Skeletal muscle cell (primary cell): ENCODE measurements around the gene SMAD5.

Source experiments
- DNase-seq: peaks from one replicate; pipeline ENCODE4 v3.0.0-alpha.2; 2010; ENCODE audit warnings: low read depth
- H3K4me3 ChIP-seq: 2 replicates; pipeline ENCODE4 v1.5.1; 2011; ENCODE audit warnings: low read depth, mild to moderate bottlenecking, control low read depth, low read length, moderate library complexity

The SMAD5 gene

DNA sequence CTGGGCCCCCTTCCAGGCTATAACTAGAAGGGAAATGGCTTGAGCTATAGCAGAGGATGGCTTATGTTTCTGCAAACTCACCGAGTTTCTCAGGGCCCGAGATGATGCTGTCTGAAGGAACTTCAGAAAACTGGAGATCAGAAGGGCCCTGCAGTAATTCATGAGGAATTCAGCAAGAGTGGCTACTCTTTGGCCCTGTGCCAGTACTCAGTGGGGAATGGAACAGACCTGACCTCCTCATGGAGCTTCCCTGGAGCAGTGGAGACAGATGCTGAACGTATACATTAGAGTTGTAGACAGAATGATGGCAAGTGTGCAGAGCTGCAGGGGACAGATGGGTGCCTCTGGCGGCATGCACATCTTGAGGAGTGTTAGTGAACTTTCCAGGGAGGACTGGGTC lies 77.6 kb downstream of the SMAD5 start:
- no peak for DNase-seq

DNA sequence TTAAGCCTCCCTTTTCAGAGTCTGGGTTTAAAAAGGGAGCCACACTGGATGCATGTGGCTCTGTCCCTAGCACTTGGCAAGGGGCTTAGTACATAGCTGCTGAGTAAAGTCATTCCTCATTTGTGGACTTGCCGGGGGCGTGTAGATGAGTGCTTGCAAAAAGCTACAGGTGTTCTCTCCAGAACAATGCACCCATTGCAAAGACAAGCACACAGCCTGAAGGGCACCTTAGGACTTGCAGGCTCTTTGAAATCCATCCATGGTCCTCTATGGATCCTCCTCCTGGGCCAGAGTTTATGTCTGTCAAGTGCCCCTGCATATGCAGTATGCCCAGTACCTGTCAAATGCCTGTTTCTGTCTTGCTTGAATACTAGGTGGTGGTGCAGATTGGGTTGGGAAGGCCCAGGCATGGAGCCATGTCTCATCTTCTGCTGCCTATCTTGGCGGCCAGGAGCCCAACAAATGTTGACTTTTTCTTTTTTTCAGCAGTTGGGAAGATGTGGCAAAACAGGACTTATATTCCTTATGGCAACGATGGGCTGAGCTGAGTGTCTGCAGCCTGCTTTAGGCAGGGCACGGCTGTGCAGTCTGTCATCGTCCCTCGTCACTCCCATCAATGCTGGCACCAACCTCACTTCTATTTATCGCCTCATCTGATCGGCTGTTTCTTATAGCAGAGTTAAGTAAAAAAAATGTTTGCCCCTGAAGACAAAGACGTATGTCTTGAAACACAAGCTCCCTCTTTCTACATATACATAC lies 78.8 kb downstream of the SMAD5 start:
- no peak overlapping the region for H3K4me3 ChIP-seq
- no peak for DNase-seq

More for the DNA sequence above, 77.6 kb downstream of the SMAD5 start:
- H3K4me3 ChIP-seq, result no peak overlapping the region

DNA sequence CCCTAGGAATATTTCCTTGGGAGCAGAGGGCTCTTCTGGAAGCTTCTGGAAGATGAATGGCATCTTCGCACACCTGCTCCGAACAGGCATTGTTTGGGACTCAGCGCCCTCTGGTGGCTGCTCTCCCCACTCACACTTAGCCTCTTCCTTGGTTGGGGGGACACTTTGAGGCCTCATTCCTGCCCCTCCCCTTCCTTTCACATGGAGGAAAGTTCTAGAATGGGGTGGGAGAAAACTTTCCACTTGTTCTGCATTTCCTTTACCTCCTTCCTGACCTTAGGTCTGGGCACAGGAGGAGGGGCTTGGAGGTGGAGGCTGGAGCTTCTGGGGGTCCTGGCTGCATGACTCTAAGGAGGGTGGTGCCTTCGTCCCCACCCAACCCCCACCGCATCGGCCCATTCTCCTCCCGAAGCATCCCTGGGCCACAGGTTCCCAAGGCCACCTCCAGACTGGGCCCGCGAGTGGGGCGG lies 79.6 kb downstream of the SMAD5 start:
- no peak overlapping the region for H3K4me3 ChIP-seq
- DNase-seq, result no peak

DNA sequence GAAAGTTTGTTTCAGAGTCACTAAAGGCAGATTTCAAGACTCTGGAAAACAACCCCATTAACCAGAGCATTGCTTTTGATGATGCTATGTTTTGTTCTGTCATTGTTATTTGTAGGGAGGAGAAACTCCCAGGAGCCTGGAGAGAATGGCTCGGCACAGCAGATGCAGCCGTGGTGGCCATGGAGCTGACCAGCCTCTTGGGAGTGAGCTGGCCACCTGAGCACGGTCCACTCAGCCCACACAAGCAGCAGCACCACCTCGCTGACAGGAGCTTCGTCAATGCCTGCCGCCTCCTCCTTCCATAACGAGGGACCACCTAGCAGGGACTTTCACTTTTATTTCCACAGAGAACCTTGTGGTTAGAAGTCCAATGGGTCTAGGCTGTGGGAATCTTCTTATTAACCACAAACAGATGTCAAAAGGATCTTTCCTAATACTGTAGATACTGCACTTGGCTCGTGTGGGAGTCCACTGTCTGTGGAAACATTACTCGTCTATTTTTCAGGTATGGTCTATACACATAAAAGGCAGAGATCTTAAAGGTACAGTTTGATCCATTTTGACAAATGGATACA lies 81.4 kb downstream of the SMAD5 start:
- DNase-seq, result no peak

DNA sequence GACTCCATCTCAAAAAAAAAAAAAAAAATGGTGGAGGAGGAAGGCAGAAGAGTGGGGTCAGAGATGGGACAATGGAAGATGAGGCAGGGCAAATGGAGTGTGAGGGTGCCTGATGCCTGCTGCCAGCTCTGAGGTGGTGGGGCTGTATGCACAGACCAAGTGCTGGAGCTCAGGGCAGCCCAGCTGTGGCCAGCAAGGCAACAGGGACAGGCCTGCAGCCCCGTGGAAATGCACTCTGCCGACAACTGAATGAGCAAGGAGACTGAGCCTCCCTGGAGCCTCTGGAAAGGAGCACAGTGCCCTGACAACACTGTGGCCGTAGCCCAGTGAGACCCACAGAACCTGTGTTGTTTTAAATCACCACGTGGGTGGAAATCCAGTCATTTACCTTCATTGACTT lies 83.2 kb downstream of the SMAD5 start:
- H3K4me3 ChIP-seq, result no peak overlapping the region

More for the DNA sequence above, 81.4 kb downstream of the SMAD5 start:
- H3K4me3 ChIP-seq, result no peak overlapping the region

DNA sequence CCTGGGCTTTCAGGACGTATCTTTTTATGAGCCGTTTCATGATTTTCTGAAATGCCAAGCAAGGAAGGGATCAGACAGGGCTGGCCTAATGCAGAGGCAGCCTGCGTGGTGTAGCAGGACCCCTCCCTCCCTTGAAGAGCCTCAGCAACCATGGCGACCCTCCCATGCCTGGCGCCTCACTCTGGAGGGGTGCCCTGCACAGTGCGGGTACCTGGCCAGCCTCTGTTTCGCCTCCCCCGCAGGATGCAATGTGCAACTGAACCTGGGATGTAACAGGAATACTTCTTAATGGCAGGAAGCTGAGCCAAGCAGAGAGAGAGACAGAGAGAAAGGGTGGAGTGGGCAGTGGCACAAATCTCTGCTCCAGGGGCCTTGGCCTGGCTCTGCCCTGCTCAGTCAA lies 83.6 kb downstream of the SMAD5 start:
- H3K4me3 ChIP-seq, result no peak overlapping the region
- no peak for DNase-seq

More for the DNA sequence above, 83.2 kb downstream of the SMAD5 start:
- no peak for DNase-seq

DNA sequence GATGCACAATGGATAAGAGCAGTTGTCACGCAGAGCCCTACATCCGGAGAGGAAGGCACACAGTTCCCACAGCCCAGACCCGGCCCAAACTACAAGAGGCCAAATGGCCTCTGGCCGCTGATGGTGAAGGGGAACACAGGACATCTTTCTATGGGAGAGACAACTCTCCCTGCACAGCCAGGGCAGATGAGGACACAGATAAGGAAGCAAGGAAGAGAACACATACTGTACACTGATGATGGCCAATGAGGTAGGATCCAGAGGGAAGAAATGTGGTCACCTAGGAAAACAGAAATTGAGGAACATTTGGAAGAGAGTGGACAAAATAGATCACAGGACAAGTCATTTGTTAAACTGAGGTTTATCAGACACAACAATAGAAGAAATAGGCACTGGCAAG lies 88.7 kb downstream of the SMAD5 start:
- DNase-seq, result no peak

DNA sequence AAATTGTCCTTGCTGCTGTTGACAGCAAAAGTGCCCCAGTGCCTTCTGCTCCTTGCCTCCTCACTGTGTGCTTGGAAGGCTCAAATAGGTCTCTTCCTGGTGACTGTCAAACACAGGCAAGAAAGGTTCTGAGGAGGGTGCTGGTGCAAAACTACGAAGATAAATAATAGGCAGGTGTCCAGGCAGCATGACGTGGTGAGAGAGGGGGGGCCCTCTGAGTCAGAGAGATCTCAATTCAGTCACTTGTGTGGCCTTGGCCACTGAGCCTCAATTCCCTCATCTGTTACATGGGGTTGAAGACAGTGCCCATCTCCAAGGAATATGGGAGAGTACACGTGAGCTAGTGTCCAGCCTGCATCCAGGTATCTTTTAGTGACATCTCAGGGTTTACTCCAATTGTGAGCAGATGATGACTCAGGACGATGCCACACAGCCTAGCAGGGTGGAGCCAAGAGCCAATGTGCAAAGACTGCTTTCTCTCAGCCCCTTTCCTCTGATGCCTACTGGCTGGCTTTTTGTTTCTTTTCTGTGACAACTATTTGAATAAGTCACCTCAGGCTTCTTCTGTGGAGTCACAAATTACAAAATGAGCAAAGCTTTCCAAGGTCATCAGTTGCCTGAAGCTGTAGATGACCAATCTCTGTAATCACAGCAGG lies 90.1 kb downstream of the SMAD5 start:
- no peak overlapping the region for H3K4me3 ChIP-seq
- no peak for DNase-seq

More for the DNA sequence above, 88.7 kb downstream of the SMAD5 start:
- no peak overlapping the region for H3K4me3 ChIP-seq

DNA sequence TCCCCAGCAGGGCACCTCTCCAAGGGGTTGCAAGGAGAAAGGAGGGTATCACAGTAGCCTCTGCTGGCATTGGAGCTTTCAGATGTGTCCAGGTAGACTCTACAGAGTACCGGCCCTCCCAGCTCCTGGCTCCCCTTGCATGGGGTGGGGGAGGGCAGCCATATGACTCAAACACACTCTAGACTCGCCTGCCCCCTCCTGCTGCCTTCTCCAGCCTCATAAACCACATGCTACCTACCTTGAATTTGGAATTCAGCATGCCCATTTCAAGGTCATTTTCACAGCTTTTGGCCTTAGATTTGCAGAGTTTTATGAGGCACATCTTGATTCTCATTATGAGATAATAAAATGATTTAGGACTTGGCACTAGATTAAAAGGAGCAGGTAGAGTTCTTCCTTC lies 93.2 kb downstream of the SMAD5 start:
- no peak overlapping the region for H3K4me3 ChIP-seq
- DNase-seq, result no peak

DNA sequence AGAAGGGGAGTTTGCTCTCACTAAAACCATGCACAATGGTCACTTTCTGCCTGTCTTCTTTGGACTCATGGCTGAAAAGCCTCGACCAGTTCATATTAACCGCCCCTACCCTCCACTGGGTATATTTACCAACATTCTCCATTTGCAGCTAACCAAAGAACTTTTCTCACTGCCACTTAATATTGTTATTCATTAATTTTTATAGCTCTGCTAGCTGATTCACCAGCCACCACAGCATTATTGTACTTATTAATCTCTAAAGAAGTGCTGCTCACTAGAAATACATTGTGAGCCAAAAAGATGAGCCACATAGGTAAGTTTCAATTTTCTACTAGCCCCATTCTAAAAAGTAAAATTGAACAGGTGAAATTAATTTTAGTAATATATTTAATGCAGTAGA lies 93.8 kb downstream of the SMAD5 start:
- no peak for DNase-seq
- H3K4me3 ChIP-seq, result no peak overlapping the region

DNA sequence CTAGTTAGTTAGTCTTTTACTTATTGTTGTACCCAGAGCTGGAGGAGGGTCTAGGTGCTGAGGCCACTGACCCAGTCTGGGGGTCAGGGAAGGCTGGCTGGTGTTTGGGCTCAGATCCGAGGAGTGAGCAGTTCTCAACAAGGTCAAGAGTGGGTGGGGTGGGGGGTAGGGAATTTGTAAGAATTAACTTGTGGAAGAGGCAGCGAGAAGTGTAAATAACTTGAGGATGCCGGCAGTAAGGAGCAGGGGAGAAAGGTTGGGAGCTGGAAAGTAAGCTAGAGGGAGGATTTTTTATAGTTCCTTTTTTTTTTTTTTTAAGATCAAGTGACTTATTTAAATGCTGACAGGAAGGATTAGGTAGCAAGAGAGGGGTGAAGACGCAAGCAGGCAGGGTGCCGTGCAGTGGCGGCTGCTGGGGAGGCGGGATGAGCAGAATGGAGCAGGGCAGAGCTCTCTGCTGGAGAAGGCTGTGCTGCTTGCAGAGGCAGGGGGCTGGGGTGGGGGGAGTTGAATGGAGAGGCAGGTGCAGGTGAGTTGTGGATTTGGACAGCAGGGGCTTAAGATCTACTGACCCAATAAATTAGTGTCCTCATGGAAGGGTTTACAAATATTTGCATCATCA lies 95.6 kb downstream of the SMAD5 start:
- no peak overlapping the region for H3K4me3 ChIP-seq
- no peak for DNase-seq

DNA sequence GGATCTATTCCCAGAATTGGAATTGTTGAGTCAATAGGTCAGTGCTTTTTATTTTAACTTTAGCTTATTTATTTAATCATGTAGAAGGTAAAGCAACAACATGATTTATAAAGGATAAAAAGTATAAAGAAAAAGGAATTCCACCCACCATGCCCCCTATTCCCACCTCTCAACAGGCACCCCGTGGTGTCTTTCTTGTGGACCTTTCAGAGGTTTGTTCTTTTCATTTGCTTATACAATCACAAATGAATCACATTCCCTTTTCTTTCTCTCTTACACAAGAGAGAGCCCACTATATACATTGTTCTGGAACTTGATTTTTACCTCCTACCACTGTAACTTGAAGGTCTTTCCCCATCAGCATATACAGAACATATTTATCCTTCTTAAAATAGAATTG lies 97.5 kb downstream of the SMAD5 start:
- H3K4me3 ChIP-seq, result no peak overlapping the region
- DNase-seq, result no peak

DNA sequence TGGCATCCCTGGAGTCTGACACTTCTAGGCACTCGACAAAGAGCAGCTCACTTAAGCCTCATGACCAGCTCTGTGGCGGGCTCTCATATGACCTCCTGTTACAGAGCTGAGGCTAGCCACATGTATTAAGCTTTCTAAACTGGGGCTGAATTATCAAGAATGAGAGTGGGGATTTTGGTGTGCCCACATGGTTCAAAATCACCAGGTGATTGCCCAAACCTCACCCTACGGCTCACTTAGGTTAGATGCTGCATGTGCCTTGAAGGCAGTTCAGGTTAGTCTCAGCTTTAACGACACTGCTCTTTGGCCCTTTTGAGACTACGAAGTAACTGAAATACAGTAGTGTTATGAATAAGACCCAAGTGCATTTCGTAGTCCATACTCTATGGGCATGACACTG lies 99.7 kb downstream of the SMAD5 start:
- H3K4me3 ChIP-seq, result no peak overlapping the region
- no peak for DNase-seq
